ENCODE results near the gene ETV3L. TPM values are rescaled to one million over a fixed set of nuclear protein-coding genes. Genes with fewer than 3 reads are reported as not detected.

Gene ETV3L
- 0.04 TPM for polyA plus RNA-seq (2013, experiment 1 of 2)
- 0.03 TPM for polyA plus RNA-seq (2013, experiment 2 of 2)

- no peak within 1 kb of the TSS for H2BK5ac ChIP-seq (ENCODE audit: low read length)
- no peak within 1 kb of the TSS for H3K4me2 ChIP-seq (ENCODE audit: insufficient read depth, low read length, poor library complexity, severe bottlenecking)
- peak within 1 kb of the TSS; percentile 34 for H2AK5ac ChIP-seq (ENCODE audit: low read depth, low read length)
- H4K91ac ChIP-seq (ENCODE audit: low read depth, low read length, poor library complexity), result no peak within 1 kb of the TSS
- no peak within 1 kb of the TSS for H3K23ac ChIP-seq (ENCODE audit: low read depth, low read length, poor library complexity)
- H3K4ac ChIP-seq (ENCODE audit: low read length), result no peak within 1 kb of the TSS
- H3K4me3 ChIP-seq (ENCODE audit: low read length in 2 of 2), result no peak within 1 kb of the TSS
- no peaks in the 10 kb centered on the region for H3K36me3 ChIP-seq (replicated peaks in 1 of 2; ENCODE audit: control insufficient read depth in 2 of 2, insufficient read depth in 2 of 2, low read length in 2 of 2)
- WGBS, 2 donors (ENCODE audit: extremely low coverage in 2 of 2, insufficient read length in 2 of 2, insufficient replicate concordance in 1 of 2), result no CpG with 5 or more reads among the region's 3 CpGs
- no peak within 1 kb of the TSS for H3K27ac ChIP-seq (replicated peaks; ENCODE audit: low read length)
- peaks cover 3 to 6% of the 10 kb centered on the region in 2 donors for H3K4me1 ChIP-seq (ENCODE audit: control insufficient read depth in 2 of 2, insufficient read depth in 1 of 2, low read depth in 1 of 2, low read length in 2 of 2)
- H3K18ac ChIP-seq (ENCODE audit: low read length), result peak within 1 kb of the TSS; percentile 84
- no peak within 1 kb of the TSS for H2AFZ ChIP-seq (ENCODE audit: low read length)
- H3K9ac ChIP-seq (ENCODE audit: low read depth, low read length, poor library complexity), result no peak within 1 kb of the TSS
- H3K27me3 ChIP-seq (ENCODE audit: control insufficient read depth in 3 of 3, insufficient read depth in 3 of 3, low read depth in 1 of 3, low read length in 3 of 3), result peaks cover 0 to 31% (median 2%) of the 10 kb centered on the region in 3 experiments
- H2BK15ac ChIP-seq (ENCODE audit: low read length), result no peak within 1 kb of the TSS
- H4K8ac ChIP-seq (ENCODE audit: low read depth, low read length), result no peak within 1 kb of the TSS
- H3K14ac ChIP-seq (ENCODE audit: low read length), result peak within 1 kb of the TSS; percentile 63
- no peaks in the 10 kb centered on the region for H3K79me1 ChIP-seq (ENCODE audit: low read depth, low read length)
- H2BK120ac ChIP-seq (ENCODE audit: low read depth, low read length), result no peak within 1 kb of the TSS
- no peak within 1 kb of the TSS for H2BK12ac ChIP-seq (ENCODE audit: low read length)
- DNase-seq (ENCODE audit: low spot score), result no peak
- H3K9me3 ChIP-seq (replicated peaks in 1 of 2; ENCODE audit: control insufficient read depth in 2 of 2, insufficient read depth in 1 of 2, low read depth in 1 of 2, low read length in 2 of 2), result peaks cover 0 to 2% of the 10 kb centered on the region in 2 donors
Measured at GRCh38 chr1:157099633-157100009, at the start of gene ETV3L. ETV3L (minus strand) TSS chr1:157099808; CDS start chr1:157099523, 285 bp downstream.

GRCh38 chr1:157147906-157148700, 48.5 kb upstream of the ETV3L start:
- Histone ChIP-seq H2BK15ac (ENCODE audit: low read length) (no peak overlapping the region), H3K36me3 (replicated peaks in 1 of 2; ENCODE audit: control insufficient read depth in 2 of 2, insufficient read depth in 2 of 2, low read length in 2 of 2) (no peaks in the 10 kb centered on the region), H4K91ac (ENCODE audit: low read depth, low read length, poor library complexity) (no peak overlapping the region), H3K4me2 (ENCODE audit: insufficient read depth, low read length, poor library complexity, severe bottlenecking) (no peak overlapping the region), H2BK120ac (ENCODE audit: low read depth, low read length) (no peak overlapping the region), H2AK5ac (ENCODE audit: low read depth, low read length) (no peak overlapping the region), H3K27ac (replicated peaks; ENCODE audit: low read length) (no peak overlapping the region), H3K4ac (ENCODE audit: low read length) (no peak overlapping the region), H3K18ac (ENCODE audit: low read length) (no peak overlapping the region), H3K9me3 (replicated peaks in 1 of 2; ENCODE audit: control insufficient read depth in 2 of 2, insufficient read depth in 1 of 2, low read depth in 1 of 2, low read length in 2 of 2) (no peaks in the 10 kb centered on the region), H3K79me1 (ENCODE audit: low read depth, low read length) (no peaks in the 10 kb centered on the region), H2BK5ac (ENCODE audit: low read length) (no peak overlapping the region), H2BK12ac (ENCODE audit: low read length) (no peak overlapping the region), H2AFZ (ENCODE audit: low read length) (no peak overlapping the region), H3K27me3 (ENCODE audit: control insufficient read depth in 3 of 3, insufficient read depth in 3 of 3, low read depth in 1 of 3, low read length in 3 of 3) (peaks cover 0 to 77% (median 0%) of the 10 kb centered on the region in 3 experiments), H4K8ac (ENCODE audit: low read depth, low read length) (no peak overlapping the region), H3K4me1 (ENCODE audit: control insufficient read depth in 2 of 2, insufficient read depth in 1 of 2, low read depth in 1 of 2, low read length in 2 of 2) (peaks cover 0 to 8% of the 10 kb centered on the region in 2 donors), H3K4me3 (ENCODE audit: low read length in 2 of 2) (no peak overlapping the region), H3K9ac (ENCODE audit: low read depth, low read length, poor library complexity) (no peak overlapping the region), H3K23ac (ENCODE audit: low read depth, low read length, poor library complexity) (no peak overlapping the region), H3K14ac (ENCODE audit: low read length) (no peak overlapping the region)
- WGBS, 2 donors (ENCODE audit: extremely low coverage in 2 of 2, insufficient read length in 2 of 2, insufficient replicate concordance in 1 of 2), result no CpG with 5 or more reads among the region's 10 CpGs
- DNase-seq (ENCODE audit: low spot score), result no peak

- no peak overlapping the region for H4K91ac ChIP-seq (ENCODE audit: low read depth, low read length, poor library complexity)
- no peak overlapping the region for H3K18ac ChIP-seq (ENCODE audit: low read length)
- H3K9ac ChIP-seq (ENCODE audit: low read depth, low read length, poor library complexity), result no peak overlapping the region
- no peak overlapping the region for H3K4ac ChIP-seq (ENCODE audit: low read length)
- H3K4me3 ChIP-seq (ENCODE audit: low read length in 2 of 2), result no peak overlapping the region
- no peak overlapping the region for H4K8ac ChIP-seq (ENCODE audit: low read depth, low read length)
- H2AFZ ChIP-seq (ENCODE audit: low read length), result no peak overlapping the region
- H3K27ac ChIP-seq (replicated peaks; ENCODE audit: low read length), result no peak overlapping the region
- no peak overlapping the region for H3K4me2 ChIP-seq (ENCODE audit: insufficient read depth, low read length, poor library complexity, severe bottlenecking)
- H3K27me3 ChIP-seq (ENCODE audit: control insufficient read depth in 3 of 3, insufficient read depth in 3 of 3, low read depth in 1 of 3, low read length in 3 of 3), result peaks cover 0 to 73% (median 0%) of the 10 kb centered on the region in 3 experiments
- DNase-seq (ENCODE audit: low spot score), result no peak
- no peaks in the 10 kb centered on the region for H3K36me3 ChIP-seq (replicated peaks in 1 of 2; ENCODE audit: control insufficient read depth in 2 of 2, insufficient read depth in 2 of 2, low read length in 2 of 2)
- H3K9me3 ChIP-seq (replicated peaks in 1 of 2; ENCODE audit: control insufficient read depth in 2 of 2, insufficient read depth in 1 of 2, low read depth in 1 of 2, low read length in 2 of 2), result no peaks in the 10 kb centered on the region
- H3K79me1 ChIP-seq (ENCODE audit: low read depth, low read length), result no peaks in the 10 kb centered on the region
- no peak overlapping the region for H2BK12ac ChIP-seq (ENCODE audit: low read length)
- no peak overlapping the region for H2BK120ac ChIP-seq (ENCODE audit: low read depth, low read length)
- WGBS, 2 donors (ENCODE audit: extremely low coverage in 2 of 2, insufficient read length in 2 of 2, insufficient replicate concordance in 1 of 2), result no CpG with 5 or more reads among the region's 1 CpG
- no peak overlapping the region for H3K23ac ChIP-seq (ENCODE audit: low read depth, low read length, poor library complexity)
- H3K4me1 ChIP-seq (ENCODE audit: control insufficient read depth in 2 of 2, insufficient read depth in 1 of 2, low read depth in 1 of 2, low read length in 2 of 2), result peaks cover 0 to 5% of the 10 kb centered on the region in 2 donors
- no peak overlapping the region for H2AK5ac ChIP-seq (ENCODE audit: low read depth, low read length)
- H2BK15ac ChIP-seq (ENCODE audit: low read length), result no peak overlapping the region
- H3K14ac ChIP-seq (ENCODE audit: low read length), result no peak overlapping the region
- no peak overlapping the region for H2BK5ac ChIP-seq (ENCODE audit: low read length)
Measured at GRCh38 chr1:157147037-157147436, 47.4 kb upstream of the ETV3L start.

DNA sequence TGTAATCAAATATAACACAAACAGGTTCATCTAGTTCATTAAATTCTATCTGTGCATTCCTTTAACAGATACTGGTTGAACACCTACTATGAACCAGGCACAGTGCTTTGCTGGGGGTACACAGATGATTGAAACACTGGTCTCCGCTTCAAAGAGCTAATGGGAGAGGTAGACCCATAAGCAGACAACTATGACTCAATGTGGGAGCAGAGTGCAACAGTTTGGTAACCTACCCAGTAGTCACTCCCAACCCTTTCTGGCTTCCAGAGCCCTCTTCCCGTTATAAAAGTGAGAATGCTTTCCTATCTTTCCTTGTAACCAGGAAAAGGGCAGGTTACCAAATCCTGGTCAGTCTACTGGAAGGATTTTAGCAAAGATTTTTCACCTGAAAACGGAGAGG, 46.6 kb upstream of the ETV3L start:
- H3K27ac ChIP-seq (replicated peaks; ENCODE audit: low read length), result no peak overlapping the region
- H3K9me3 ChIP-seq (replicated peaks in 1 of 2; ENCODE audit: control insufficient read depth in 2 of 2, insufficient read depth in 1 of 2, low read depth in 1 of 2, low read length in 2 of 2), result no peaks in the 10 kb centered on the region
- H3K4me2 ChIP-seq (ENCODE audit: insufficient read depth, low read length, poor library complexity, severe bottlenecking), result no peak overlapping the region
- no peak overlapping the region for H2BK12ac ChIP-seq (ENCODE audit: low read length)
- no peaks in the 10 kb centered on the region for H3K79me1 ChIP-seq (ENCODE audit: low read depth, low read length)
- no peak overlapping the region for H2AK5ac ChIP-seq (ENCODE audit: low read depth, low read length)
- no peak overlapping the region for H3K18ac ChIP-seq (ENCODE audit: low read length)
- no peak overlapping the region for H4K8ac ChIP-seq (ENCODE audit: low read depth, low read length)
- H2BK5ac ChIP-seq (ENCODE audit: low read length), result no peak overlapping the region
- H3K4me3 ChIP-seq (ENCODE audit: low read length in 2 of 2), result no peak overlapping the region
- peaks cover 0 to 70% (median 0%) of the 10 kb centered on the region in 3 experiments for H3K27me3 ChIP-seq (ENCODE audit: control insufficient read depth in 3 of 3, insufficient read depth in 3 of 3, low read depth in 1 of 3, low read length in 3 of 3)
- WGBS, 2 donors (ENCODE audit: extremely low coverage in 2 of 2, insufficient read length in 2 of 2, insufficient replicate concordance in 1 of 2), result no CpG with 5 or more reads among the region's 3 CpGs
- H2BK15ac ChIP-seq (ENCODE audit: low read length), result no peak overlapping the region
- H3K4ac ChIP-seq (ENCODE audit: low read length), result no peak overlapping the region
- no peak for DNase-seq (ENCODE audit: low spot score)
- H3K23ac ChIP-seq (ENCODE audit: low read depth, low read length, poor library complexity), result no peak overlapping the region
- peaks cover 0 to 5% of the 10 kb centered on the region in 2 donors for H3K4me1 ChIP-seq (ENCODE audit: control insufficient read depth in 2 of 2, insufficient read depth in 1 of 2, low read depth in 1 of 2, low read length in 2 of 2)
- no peak overlapping the region for H2AFZ ChIP-seq (ENCODE audit: low read length)
- H4K91ac ChIP-seq (ENCODE audit: low read depth, low read length, poor library complexity), result no peak overlapping the region
- H2BK120ac ChIP-seq (ENCODE audit: low read depth, low read length), result no peak overlapping the region
- H3K36me3 ChIP-seq (replicated peaks in 1 of 2; ENCODE audit: control insufficient read depth in 2 of 2, insufficient read depth in 2 of 2, low read length in 2 of 2), result no peaks in the 10 kb centered on the region
- H3K9ac ChIP-seq (ENCODE audit: low read depth, low read length, poor library complexity), result no peak overlapping the region
- H3K14ac ChIP-seq (ENCODE audit: low read length), result no peak overlapping the region

Measured in neuronal stem cell (in vitro differentiated cells).